Transverse colon (tissue), 4 donors: ENCODE measurements around the gene SYK. TPM values are rescaled to one million over a fixed set of nuclear protein-coding genes. Genes with fewer than 3 reads are reported as not detected.

Experiments used
- DNase-seq: peaks from one replicate; pipeline ENCODE4 v3.0.0-alpha.2; 2019
- H3K27ac ChIP-seq, 4 donors: fragments of 200-600 bp; sonication (generic); 2 replicates each; pipeline ENCODE4 v1.5.1; 2016 to 2018; ENCODE audit warnings: inconsistent platforms in 4 of 4
- H3K27me3 ChIP-seq: fragments of 200-600 bp; sonication (generic); 2 replicates; pipeline ENCODE4 v1.5.1; 2017; ENCODE audit warnings: inconsistent platforms
- H3K36me3 ChIP-seq, 4 donors: fragments of 200-600 bp; sonication (generic); 2 replicates each; pipeline ENCODE4 v1.5.1; 2017 to 2019; ENCODE audit warnings: inconsistent platforms in 4 of 4
- H3K4me1 ChIP-seq, 4 donors: fragments of 200-600 bp; sonication (generic); 2 replicates each; pipeline ENCODE4 v1.5.1; 2017 to 2020; ENCODE audit warnings: inconsistent platforms in 4 of 4
- H3K4me3 ChIP-seq, 4 donors: fragments of 200-600 bp; sonication (generic); 1 replicate in 1 of 4; 2 replicates in 3 of 4; pipeline versions ENCODE4 v1.5.1 to v1.6.1; 2017 to 2019; ENCODE audit warnings: inconsistent platforms in 4 of 4
- H3K9me3 ChIP-seq, 2 donors: fragments of 200-600 bp; sonication (generic); 2 replicates each; pipeline ENCODE4 v1.5.1; 2017 to 2019; ENCODE audit warnings: inconsistent platforms in 2 of 2
- EP300 ChIP-seq: sonication (generic); formaldehyde crosslinking; IDR thresholded peaks from one replicate; pipeline ENCODE4 v1.6.1; 2017; ENCODE audit warnings: antibody characterized with exemption, low read depth
- POLR2A ChIP-seq: fragments of 450-650 bp; IDR thresholded peaks from one replicate; pipeline ENCODE4 v1.6.1; 2016; ENCODE audit warnings: antibody characterized with exemption, mild to moderate bottlenecking, moderate library complexity
- POLR2AphosphoS5 ChIP-seq, 3 donors: sonication (generic); formaldehyde crosslinking; IDR thresholded peaks; one replicate each; pipeline ENCODE4 v1.6.1; 2016; ENCODE audit warnings: antibody characterized with exemption in 3 of 3
- WGBS, 2 donors: methylation state at CpG; one replicate each; pipeline ENCODE4 v1.1.5; 2018; ENCODE audit warnings: low coverage in 1 of 2; 5-methylcytosine and 5-hydroxymethylcytosine counted together
- in situ Hi-C, 4 donors: fragments of 200-750 bp; cut with MboI; loops; one replicate each; pipeline versions ENCODE4 v1.15.0 to v1.15.1; 2017; ENCODE audit warnings: low sequenced_read_pairs in 3 of 4, low pct_ligation_motif_present in 1 of 4, low pct_unique_long_range_greater_than_20kb in 1 of 4
- intact Hi-C: fragments of 100-400 bp; cut with DNase I; formaldehyde crosslinking; loops from one replicate; pipeline ENCODE4 v1.15.1; 2023; ENCODE audit warnings: low total_unique reads
- total RNA-seq, 4 donors: library from RNA; depleted of rRNA; stranded (reverse); fragments of >200 nt; gene quantifications; one replicate each; pipeline ENCODE4 v1.1.0, GENCODE V29; 2016
- TF ChIP-seq, protein P1 (sequence below), 5 experiments: fragments of 200-600 bp in 3 of 5; fragments of 450-650 bp in 2 of 5; sonication (generic) in 3 of 5; IDR thresholded peaks; 1 replicate in 2 of 5; 2 replicates in 3 of 5; pipeline ENCODE4 v1.5.1; 2016 to 2017; ENCODE audit warnings: antibody characterized with exemption in 5 of 5, inconsistent platforms in 3 of 5, mild to moderate bottlenecking in 2 of 5, moderate library complexity in 1 of 5

The SYK gene
- total RNA-seq, 4 donors from 2014 or later: 32.2 to 534 (median 34.3) TPM

DNA sequence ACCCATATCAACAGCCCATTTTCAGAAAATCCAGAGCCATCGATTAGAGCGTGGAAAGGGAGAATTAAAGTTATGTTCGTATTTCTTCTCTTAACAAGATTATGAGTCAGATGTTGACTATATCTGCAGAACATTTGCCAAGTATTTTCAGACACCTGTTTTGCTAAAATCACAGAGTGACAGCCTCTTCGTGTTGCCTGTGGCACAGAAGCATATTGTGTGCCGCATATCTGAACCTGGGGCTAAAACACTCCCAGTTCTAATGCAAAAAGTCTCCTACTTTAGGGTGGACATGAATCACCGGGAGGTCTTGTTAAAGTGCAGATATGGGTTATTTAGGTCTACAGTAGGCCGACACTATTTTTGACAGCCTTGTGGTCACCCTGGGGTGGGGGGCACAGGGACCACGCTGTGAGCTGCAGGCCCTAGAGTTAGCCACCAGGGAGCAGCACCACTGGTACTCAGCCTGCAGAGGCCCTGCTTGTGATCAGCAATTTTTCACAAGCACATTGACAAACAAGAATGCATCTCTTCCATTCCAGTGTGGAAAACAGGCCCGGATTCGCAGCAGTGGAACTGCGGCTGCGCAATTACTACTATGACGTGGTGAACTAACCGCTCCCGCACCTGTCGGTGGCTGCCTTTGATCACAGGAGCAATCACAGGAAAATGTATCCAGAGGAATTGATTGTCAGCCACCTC, 93.5 kb downstream of the SYK start:
- no peak for DNase-seq
- H3K4me1 ChIP-seq: no peaks in the 10 kb centered on the region
- H3K36me3 ChIP-seq: peaks cover 0 to 5% (median 0%) of the 10 kb centered on the region in 4 donors
- TF ChIP-seq EP300 (no peak), POLR2A (no peak), POLR2AphosphoS5 (IDR thresholded peaks at IDR 0.05) (no peak)
- TF ChIP-seq, protein P1, sequence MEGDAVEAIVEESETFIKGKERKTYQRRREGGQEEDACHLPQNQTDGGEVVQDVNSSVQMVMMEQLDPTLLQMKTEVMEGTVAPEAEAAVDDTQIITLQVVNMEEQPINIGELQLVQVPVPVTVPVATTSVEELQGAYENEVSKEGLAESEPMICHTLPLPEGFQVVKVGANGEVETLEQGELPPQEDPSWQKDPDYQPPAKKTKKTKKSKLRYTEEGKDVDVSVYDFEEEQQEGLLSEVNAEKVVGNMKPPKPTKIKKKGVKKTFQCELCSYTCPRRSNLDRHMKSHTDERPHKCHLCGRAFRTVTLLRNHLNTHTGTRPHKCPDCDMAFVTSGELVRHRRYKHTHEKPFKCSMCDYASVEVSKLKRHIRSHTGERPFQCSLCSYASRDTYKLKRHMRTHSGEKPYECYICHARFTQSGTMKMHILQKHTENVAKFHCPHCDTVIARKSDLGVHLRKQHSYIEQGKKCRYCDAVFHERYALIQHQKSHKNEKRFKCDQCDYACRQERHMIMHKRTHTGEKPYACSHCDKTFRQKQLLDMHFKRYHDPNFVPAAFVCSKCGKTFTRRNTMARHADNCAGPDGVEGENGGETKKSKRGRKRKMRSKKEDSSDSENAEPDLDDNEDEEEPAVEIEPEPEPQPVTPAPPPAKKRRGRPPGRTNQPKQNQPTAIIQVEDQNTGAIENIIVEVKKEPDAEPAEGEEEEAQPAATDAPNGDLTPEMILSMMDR (IDR thresholded peaks at IDR 0.05): peak; percentile 16 to 39 (median 28)
- no peak overlapping the region for H3K4me3 ChIP-seq
- in situ Hi-C loops: no loop called here
- H3K9me3 ChIP-seq: no peaks in the 10 kb centered on the region
- WGBS, 2 donors: 83 to 85% methylated on average over 7 to 16 of the region's 16 CpGs
- intact Hi-C loops: no loop called here
- no peak overlapping the region for H3K27ac ChIP-seq
- H3K27me3 ChIP-seq: no peaks in the 10 kb centered on the region

DNA sequence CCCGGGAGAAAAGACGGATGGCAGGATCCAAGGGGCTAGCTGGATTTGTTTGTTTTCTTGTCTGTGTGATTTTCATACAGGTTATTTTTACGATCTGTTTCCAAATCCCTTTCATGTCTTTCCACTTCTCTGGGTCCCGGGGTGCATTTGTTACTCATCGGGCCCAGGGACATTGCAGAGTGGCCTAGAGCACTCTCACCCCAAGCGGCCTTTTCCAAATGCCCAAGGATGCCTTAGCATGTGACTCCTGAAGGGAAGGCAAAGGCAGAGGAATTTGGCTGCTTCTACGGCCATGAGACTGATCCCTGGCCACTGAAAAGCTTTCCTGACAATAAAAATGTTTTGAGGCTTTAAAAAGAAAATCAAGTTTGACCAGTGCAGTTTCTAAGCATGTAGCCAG, 94.2 kb downstream of the SYK start:
- intact Hi-C loops (no loop called here), in situ Hi-C loops (no loop called here)
- no peaks in the 10 kb centered on the region for H3K27me3 ChIP-seq
- no peak for DNase-seq
- H3K4me3 ChIP-seq: no peak overlapping the region
- TF ChIP-seq POLR2A (no peak), POLR2AphosphoS5 (IDR thresholded peaks at IDR 0.05) (no peak), EP300 (no peak)
- TF ChIP-seq, protein P1 (IDR thresholded peaks at IDR 0.05): no peak
- no peak overlapping the region for H3K27ac ChIP-seq
- no peaks in the 10 kb centered on the region for H3K9me3 ChIP-seq
- H3K4me1 ChIP-seq: no peaks in the 10 kb centered on the region
- 76 to 88% methylated on average over 4 to 7 of the region's 7 CpGs for WGBS, 2 donors
- H3K36me3 ChIP-seq: peaks cover 0 to 5% (median 0%) of the 10 kb centered on the region in 4 donors

- no peak overlapping the region for H3K4me3 ChIP-seq
- DNase-seq: no peak
- in situ Hi-C loops (no loop called here), intact Hi-C loops (no loop called here)
- no peaks in the 10 kb centered on the region for H3K4me1 ChIP-seq
- TF ChIP-seq POLR2AphosphoS5 (IDR thresholded peaks at IDR 0.05) (no peak), POLR2A (no peak), EP300 (no peak)
- TF ChIP-seq, protein P1 (IDR thresholded peaks at IDR 0.05): no peak
- H3K36me3 ChIP-seq: peaks cover 0 to 5% (median 0%) of the 10 kb centered on the region in 4 donors
- no peak overlapping the region for H3K27ac ChIP-seq
- H3K9me3 ChIP-seq: no peaks in the 10 kb centered on the region
- no peaks in the 10 kb centered on the region for H3K27me3 ChIP-seq
- 95% methylated on average over 3 of the region's 3 CpGs; no CpG with 5 or more reads in 1 of the 2 donors for WGBS, 2 donors
Observed at GRCh38 chr9:90896231-90896630, 94.6 kb downstream of the SYK start.

- DNase-seq: no peak
- H3K9me3 ChIP-seq: no peaks in the 10 kb centered on the region
- H3K4me1 ChIP-seq: no peaks in the 10 kb centered on the region
- H3K36me3 ChIP-seq: no peaks in the 10 kb centered on the region
- 90% methylated on average over 3 of the region's 3 CpGs; no CpG with 5 or more reads in 1 of the 2 donors for WGBS, 2 donors
- intact Hi-C loops (no loop called here), in situ Hi-C loops (no loop called here)
- no peak overlapping the region for H3K4me3 ChIP-seq
- H3K27ac ChIP-seq: no peak overlapping the region
- no peak for TF ChIP-seq POLR2AphosphoS5 (IDR thresholded peaks at IDR 0.05)
- no peak for TF ChIP-seq EP300
- TF ChIP-seq, protein P1 (IDR thresholded peaks at IDR 0.05): no peak
- no peak for TF ChIP-seq POLR2A
- H3K27me3 ChIP-seq: no peaks in the 10 kb centered on the region
Observed at GRCh38 chr9:90898228-90898627, 96.6 kb downstream of the SYK start.
